ENCODE data around the gene SLC35F1.
A peak's percentile ranks its signal among the peaks of the same experiment; 100 is the strongest.

SLC35F1 gene

GRCh38 chr6:118334634-118335033 is 427.6 kb downstream of the SLC35F1 start:
- TF ChIP-seq TEAD4 (IDR thresholded peaks at IDR 0.05), result no peak
- TF ChIP-seq ZBTB7A (IDR thresholded peaks at IDR 0.05; ENCODE audit: low read depth), result no peak
- TF ChIP-seq RAD21 (IDR thresholded peaks at IDR 0.05; ENCODE audit: low read depth), result no peak

DNA sequence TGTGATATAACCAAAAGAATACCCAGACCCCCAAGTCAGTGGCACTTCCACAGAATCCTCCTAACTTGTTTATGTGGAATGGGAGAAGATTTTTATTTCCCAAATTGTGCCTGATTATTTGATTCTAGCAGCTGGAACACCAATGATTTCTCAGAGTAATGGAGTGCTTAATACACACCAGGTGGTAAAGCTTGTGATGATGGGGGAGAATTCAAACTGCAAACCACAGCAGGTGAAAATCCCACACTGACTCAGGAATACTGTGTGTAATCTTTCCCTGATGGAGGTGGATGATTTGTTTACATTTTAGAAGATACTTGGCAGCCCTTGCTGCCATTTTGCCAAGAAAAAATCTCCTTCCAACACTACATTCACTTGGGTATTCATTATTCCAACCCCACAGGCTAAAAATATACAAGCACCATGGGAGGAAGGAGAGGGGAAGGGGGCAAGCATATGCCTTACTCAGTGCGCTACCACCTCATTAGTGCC is 428.3 kb downstream of the SLC35F1 start:
- TF ChIP-seq TEAD4 (IDR thresholded peaks at IDR 0.05) (no peak), CREB1 (IDR thresholded peaks at IDR 0.05; ENCODE audit: low read depth) (no peak), EGR1 (IDR thresholded peaks at IDR 0.05) (no peak), ZBTB7A (IDR thresholded peaks at IDR 0.05; ENCODE audit: low read depth) (no peak), RAD21 (IDR thresholded peaks at IDR 0.05; ENCODE audit: low read depth) (no peak), TCF12 (IDR thresholded peaks at IDR 0.05; ENCODE audit: low read depth) (no peak), FOXM1 (IDR thresholded peaks at IDR 0.05; ENCODE audit: borderline replicate concordance, low read depth) (no peak), CEBPB (IDR thresholded peaks at IDR 0.05) (no peak), YY1 (IDR thresholded peaks at IDR 0.05; ENCODE audit: low read depth) (no peak), REST (IDR thresholded peaks at IDR 0.05; ENCODE audit: low read depth) (no peak), NFIC (IDR thresholded peaks at IDR 0.05) (no peak), EP300 (IDR thresholded peaks at IDR 0.05; ENCODE audit: borderline replicate concordance) (no peak), TAF1 (IDR thresholded peaks at IDR 0.05; ENCODE audit: low read depth) (no peak)
- TF ChIP-seq, protein P1, sequence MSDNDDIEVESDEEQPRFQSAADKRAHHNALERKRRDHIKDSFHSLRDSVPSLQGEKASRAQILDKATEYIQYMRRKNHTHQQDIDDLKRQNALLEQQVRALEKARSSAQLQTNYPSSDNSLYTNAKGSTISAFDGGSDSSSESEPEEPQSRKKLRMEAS (IDR thresholded peaks at IDR 0.05), result no peak
- TF ChIP-seq, protein P2, sequence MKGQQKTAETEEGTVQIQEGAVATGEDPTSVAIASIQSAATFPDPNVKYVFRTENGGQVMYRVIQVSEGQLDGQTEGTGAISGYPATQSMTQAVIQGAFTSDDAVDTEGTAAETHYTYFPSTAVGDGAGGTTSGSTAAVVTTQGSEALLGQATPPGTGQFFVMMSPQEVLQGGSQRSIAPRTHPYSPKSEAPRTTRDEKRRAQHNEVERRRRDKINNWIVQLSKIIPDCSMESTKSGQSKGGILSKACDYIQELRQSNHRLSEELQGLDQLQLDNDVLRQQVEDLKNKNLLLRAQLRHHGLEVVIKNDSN (IDR thresholded peaks at IDR 0.05), result no peak

DNA sequence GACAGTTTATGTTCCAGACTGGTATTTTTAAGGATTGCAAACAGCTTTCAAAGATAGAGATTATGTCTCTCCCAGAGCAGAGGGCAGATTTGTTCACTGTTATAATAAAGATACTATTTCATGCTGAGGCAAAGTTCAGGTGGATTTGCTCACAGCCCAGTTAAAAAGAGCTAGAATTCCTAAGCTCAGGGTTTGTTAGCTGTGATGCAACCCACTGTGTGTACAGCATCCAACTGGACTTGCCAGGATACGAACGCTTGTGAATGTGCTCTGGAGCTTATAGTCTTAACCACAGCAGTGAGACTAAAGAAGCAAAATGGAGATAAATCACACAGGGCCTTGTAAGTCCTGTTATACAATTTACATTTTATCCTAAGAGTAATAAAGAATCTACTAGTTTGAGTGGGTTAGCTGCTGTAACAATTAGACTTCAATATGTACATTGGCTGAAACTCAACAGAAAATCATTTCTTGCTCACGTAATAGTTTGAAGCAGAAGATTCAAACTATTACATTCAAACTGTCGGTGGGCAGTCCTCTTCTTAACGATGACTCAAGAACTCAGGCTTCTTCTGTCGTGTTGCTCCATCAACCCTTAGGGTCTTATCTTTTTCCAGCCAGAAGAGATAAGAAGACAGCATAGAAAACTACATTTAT is 437.1 kb downstream of the SLC35F1 start:
- no peak for TF ChIP-seq TCF12 (IDR thresholded peaks at IDR 0.05; ENCODE audit: low read depth)
- TF ChIP-seq EGR1 (IDR thresholded peaks at IDR 0.05), result no peak
- TF ChIP-seq, protein P2 (IDR thresholded peaks at IDR 0.05), result no peak
- TF ChIP-seq, protein P1 (IDR thresholded peaks at IDR 0.05), result no peak
- no peak for TF ChIP-seq NFIC (IDR thresholded peaks at IDR 0.05)
- no peak for TF ChIP-seq RAD21 (IDR thresholded peaks at IDR 0.05; ENCODE audit: low read depth)
- TF ChIP-seq FOXM1 (IDR thresholded peaks at IDR 0.05; ENCODE audit: borderline replicate concordance, low read depth), result no peak
- TF ChIP-seq TEAD4 (IDR thresholded peaks at IDR 0.05), result no peak
- TF ChIP-seq YY1 (IDR thresholded peaks at IDR 0.05; ENCODE audit: low read depth), result no peak
- TF ChIP-seq TAF1 (IDR thresholded peaks at IDR 0.05; ENCODE audit: low read depth), result no peak
- no peak for TF ChIP-seq CEBPB (IDR thresholded peaks at IDR 0.05)
- no peak for TF ChIP-seq CREB1 (IDR thresholded peaks at IDR 0.05; ENCODE audit: low read depth)
- TF ChIP-seq REST (IDR thresholded peaks at IDR 0.05; ENCODE audit: low read depth), result no peak
- TF ChIP-seq ZBTB7A (IDR thresholded peaks at IDR 0.05; ENCODE audit: low read depth), result no peak
- no peak for TF ChIP-seq EP300 (IDR thresholded peaks at IDR 0.05; ENCODE audit: borderline replicate concordance)

DNA sequence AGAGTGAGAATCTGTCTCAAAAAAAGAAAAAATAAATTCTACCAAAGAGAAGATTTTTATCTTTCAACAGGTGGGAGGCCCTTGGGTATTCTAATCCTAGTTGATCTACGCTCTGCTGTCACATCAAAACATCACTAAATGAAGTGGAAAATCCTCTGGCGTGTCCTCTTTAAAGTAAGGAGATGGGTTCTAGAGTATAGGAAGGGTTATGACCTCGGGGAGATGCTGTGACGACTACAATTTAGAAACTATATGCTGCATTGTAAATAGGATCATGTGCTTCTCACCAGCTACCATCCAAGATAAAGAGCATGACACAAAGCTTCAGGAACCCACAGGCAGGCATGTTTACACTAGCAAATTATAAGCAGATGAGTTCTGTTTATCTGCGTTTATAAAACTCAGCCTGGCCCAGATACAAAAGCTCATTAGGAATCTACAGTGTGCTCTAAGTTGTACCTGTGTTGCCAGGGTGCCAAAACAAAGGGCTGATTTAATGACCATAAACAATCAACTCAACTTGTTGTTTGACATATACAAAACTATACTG is 443.9 kb downstream of the SLC35F1 start:
- TF ChIP-seq TAF1 (IDR thresholded peaks at IDR 0.05; ENCODE audit: low read depth) (no peak), TEAD4 (IDR thresholded peaks at IDR 0.05) (no peak)
- TF ChIP-seq, protein P1 (IDR thresholded peaks at IDR 0.05), result no peak

GRCh38 chr6:118353564-118353963 is 446.5 kb downstream of the SLC35F1 start:
- TF ChIP-seq TAF1 (IDR thresholded peaks at IDR 0.05; ENCODE audit: low read depth) (no peak), CREB1 (IDR thresholded peaks at IDR 0.05; ENCODE audit: low read depth) (no peak), NFIC (IDR thresholded peaks at IDR 0.05) (0 out of 2 replicates have a peak, but pooled peaks have one; percentile 17)
- TF ChIP-seq, protein P2 (IDR thresholded peaks at IDR 0.05), result no peak

Measured in Ishikawa (cell line).